KOPT-K1 (cell line): ENCODE measurements around the gene ZSWIM6.

ENCODE experiments used
- H3K27ac ChIP-seq: fragments of 200-600 bp; sonication (generic); 2 replicates; pipeline ENCODE4 v1.5.1; 2016; ENCODE audit warnings: antibody characterized with exemption, mild to moderate bottlenecking, low read depth, low read length; ENCODE audit not compliant: poor library complexity, severe bottlenecking
- H3K36me3 ChIP-seq: fragments of 200-600 bp; sonication (generic); 2 replicates; pipeline ENCODE4 v1.5.1; 2017; ENCODE audit warnings: antibody characterized with exemption, mild to moderate bottlenecking, low read length, moderate library complexity; ENCODE audit not compliant: insufficient read depth
- H3K9me3 ChIP-seq: fragments of 200-600 bp; sonication (generic); 2 replicates; pipeline ENCODE4 v1.5.1; 2017; ENCODE audit warnings: antibody characterized with exemption, low read length, mild to moderate bottlenecking; ENCODE audit not compliant: insufficient read depth, poor library complexity, severe bottlenecking

The ZSWIM6 gene

GRCh38 chr5:61440596-61440995 lies 108.5 kb downstream of the ZSWIM6 start:
- Histone ChIP-seq H3K36me3 (no peaks in the 10 kb centered on the region), H3K9me3 (peaks cover 19% of the 10 kb centered on the region), H3K27ac (no peak overlapping the region)

- peaks cover 19% of the 10 kb centered on the region for H3K9me3 ChIP-seq
- no peak overlapping the region for H3K27ac ChIP-seq
- H3K36me3 ChIP-seq = no peaks in the 10 kb centered on the region
These were observed 109.7 kb downstream of the ZSWIM6 start for GRCh38 chr5:61441742-61442141.

- Histone ChIP-seq H3K27ac (no peak overlapping the region), H3K9me3 (peaks cover 5% of the 10 kb centered on the region), H3K36me3 (no peaks in the 10 kb centered on the region)
These were observed 115.9 kb downstream of the ZSWIM6 start for GRCh38 chr5:61447780-61448495.

GRCh38 chr5:61449804-61450492 lies 117.9 kb downstream of the ZSWIM6 start:
- Histone ChIP-seq H3K27ac (no peak overlapping the region), H3K36me3 (no peaks in the 10 kb centered on the region), H3K9me3 (no peaks in the 10 kb centered on the region)

GRCh38 chr5:61450493-61451279 lies 118.6 kb downstream of the ZSWIM6 start:
- Histone ChIP-seq H3K9me3 (no peaks in the 10 kb centered on the region), H3K36me3 (no peaks in the 10 kb centered on the region), H3K27ac (no peak overlapping the region)

GRCh38 chr5:61455179-61456006 lies 123.3 kb downstream of the ZSWIM6 start:
- Histone ChIP-seq H3K9me3 (no peaks in the 10 kb centered on the region), H3K36me3 (no peaks in the 10 kb centered on the region)

GRCh38 chr5:61460471-61460870 lies 128.4 kb downstream of the ZSWIM6 start:
- no peaks in the 10 kb centered on the region for H3K36me3 ChIP-seq
- no peak overlapping the region for H3K27ac ChIP-seq
- no peaks in the 10 kb centered on the region for H3K9me3 ChIP-seq

More at GRCh38 chr5:61455179-61456006, 123.3 kb downstream of the ZSWIM6 start:
- H3K27ac ChIP-seq = no peak overlapping the region

GRCh38 chr5:61461417-61461816 lies 129.4 kb downstream of the ZSWIM6 start:
- H3K9me3 ChIP-seq = no peaks in the 10 kb centered on the region

GRCh38 chr5:61461926-61462325 lies 129.9 kb downstream of the ZSWIM6 start:
- H3K27ac ChIP-seq = no peak overlapping the region
- no peaks in the 10 kb centered on the region for H3K36me3 ChIP-seq
- no peaks in the 10 kb centered on the region for H3K9me3 ChIP-seq

More at GRCh38 chr5:61461417-61461816, 129.4 kb downstream of the ZSWIM6 start:
- Histone ChIP-seq H3K36me3 (no peaks in the 10 kb centered on the region), H3K27ac (no peak overlapping the region)

- Histone ChIP-seq H3K27ac (no peak overlapping the region), H3K36me3 (no peaks in the 10 kb centered on the region)
These were observed 131.5 kb downstream of the ZSWIM6 start for GRCh38 chr5:61463596-61463995.

GRCh38 chr5:61464512-61464911 lies 132.5 kb downstream of the ZSWIM6 start:
- H3K27ac ChIP-seq = no peak overlapping the region
- H3K9me3 ChIP-seq = no peaks in the 10 kb centered on the region

More at GRCh38 chr5:61463596-61463995, 131.5 kb downstream of the ZSWIM6 start:
- H3K9me3 ChIP-seq = no peaks in the 10 kb centered on the region

GRCh38 chr5:61465066-61465465 lies 133.0 kb downstream of the ZSWIM6 start:
- no peak overlapping the region for H3K27ac ChIP-seq
- H3K36me3 ChIP-seq = no peaks in the 10 kb centered on the region
- H3K9me3 ChIP-seq = no peaks in the 10 kb centered on the region

More at GRCh38 chr5:61464512-61464911, 132.5 kb downstream of the ZSWIM6 start:
- no peaks in the 10 kb centered on the region for H3K36me3 ChIP-seq

- Histone ChIP-seq H3K36me3 (no peaks in the 10 kb centered on the region), H3K27ac (no peak overlapping the region)
These were observed 133.4 kb downstream of the ZSWIM6 start for GRCh38 chr5:61465496-61465895.

GRCh38 chr5:61466017-61466416 lies 134.0 kb downstream of the ZSWIM6 start:
- no peaks in the 10 kb centered on the region for H3K9me3 ChIP-seq

More at GRCh38 chr5:61465496-61465895, 133.4 kb downstream of the ZSWIM6 start:
- H3K9me3 ChIP-seq = no peaks in the 10 kb centered on the region

More at GRCh38 chr5:61466017-61466416, 134.0 kb downstream of the ZSWIM6 start:
- H3K36me3 ChIP-seq = no peaks in the 10 kb centered on the region
- H3K27ac ChIP-seq = no peak overlapping the region
